Epithelial cell of esophagus (primary cell): ENCODE data around the gene EYA4.
A peak's percentile ranks its signal among the peaks of the same experiment; 100 is the strongest.

Experiments used
- DNase-seq: peaks from one replicate; pipeline ENCODE4 v3.0.0; 2010; ENCODE audit warnings: low read depth
- H3K4me3 ChIP-seq: 2 replicates; pipeline ENCODE4 v1.5.1; 2011; ENCODE audit warnings: mild to moderate bottlenecking, low read length, control low read depth
- TF ChIP-seq, protein P1 (sequence below): IDR thresholded peaks from 2 replicates; pipeline ENCODE4 v1.5.1; 2011; ENCODE audit warnings: low read depth, mild to moderate bottlenecking, low read length, control low read depth, inconsistent platforms; ENCODE audit not compliant: insufficient read depth; ENCODE audit errors: missing control alignments

The EYA4 gene

DNA sequence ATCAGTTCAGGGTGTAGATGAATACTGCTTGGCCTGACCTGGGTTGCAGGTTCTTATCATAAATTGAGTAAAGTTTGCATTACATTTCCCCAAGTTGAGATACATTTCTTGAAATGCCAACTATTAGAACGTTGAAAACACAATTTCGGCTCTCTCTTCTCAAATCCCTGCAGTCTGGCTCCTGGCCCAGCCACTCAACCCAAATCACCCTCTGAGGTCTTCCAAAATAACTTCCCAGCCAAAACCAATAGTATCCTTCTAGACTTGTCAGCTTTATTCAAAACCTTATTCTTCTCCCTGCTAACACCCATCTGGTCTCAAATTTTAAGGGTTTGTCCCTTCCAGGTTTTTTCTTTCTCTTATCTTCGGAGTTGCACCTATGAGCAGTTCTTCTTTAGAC, 263.6 kb downstream of the EYA4 start:
- DNase-seq, result no peak
- H3K4me3 ChIP-seq, result no peak overlapping the region
- TF ChIP-seq, protein P1, sequence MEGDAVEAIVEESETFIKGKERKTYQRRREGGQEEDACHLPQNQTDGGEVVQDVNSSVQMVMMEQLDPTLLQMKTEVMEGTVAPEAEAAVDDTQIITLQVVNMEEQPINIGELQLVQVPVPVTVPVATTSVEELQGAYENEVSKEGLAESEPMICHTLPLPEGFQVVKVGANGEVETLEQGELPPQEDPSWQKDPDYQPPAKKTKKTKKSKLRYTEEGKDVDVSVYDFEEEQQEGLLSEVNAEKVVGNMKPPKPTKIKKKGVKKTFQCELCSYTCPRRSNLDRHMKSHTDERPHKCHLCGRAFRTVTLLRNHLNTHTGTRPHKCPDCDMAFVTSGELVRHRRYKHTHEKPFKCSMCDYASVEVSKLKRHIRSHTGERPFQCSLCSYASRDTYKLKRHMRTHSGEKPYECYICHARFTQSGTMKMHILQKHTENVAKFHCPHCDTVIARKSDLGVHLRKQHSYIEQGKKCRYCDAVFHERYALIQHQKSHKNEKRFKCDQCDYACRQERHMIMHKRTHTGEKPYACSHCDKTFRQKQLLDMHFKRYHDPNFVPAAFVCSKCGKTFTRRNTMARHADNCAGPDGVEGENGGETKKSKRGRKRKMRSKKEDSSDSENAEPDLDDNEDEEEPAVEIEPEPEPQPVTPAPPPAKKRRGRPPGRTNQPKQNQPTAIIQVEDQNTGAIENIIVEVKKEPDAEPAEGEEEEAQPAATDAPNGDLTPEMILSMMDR, result no peak

DNA sequence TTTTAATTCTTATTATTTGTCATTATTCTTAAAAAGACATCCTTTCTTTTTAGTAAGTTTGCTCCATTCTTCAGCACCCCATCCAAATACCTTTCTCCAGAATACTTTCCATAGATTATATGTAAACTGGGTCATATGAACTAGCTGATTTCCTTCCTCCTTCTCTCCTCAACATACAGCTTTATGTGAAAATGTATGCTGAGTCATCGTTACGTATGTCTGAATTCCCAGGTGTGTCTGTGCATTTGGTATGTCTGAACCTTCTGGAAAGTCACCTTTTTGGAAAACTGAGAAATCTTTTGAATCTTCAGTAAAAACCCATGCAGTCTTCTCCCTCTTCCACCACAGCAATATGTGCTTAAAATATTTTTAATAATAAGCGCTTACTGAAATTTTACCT, 264.5 kb downstream of the EYA4 start:
- DNase-seq, result peak; percentile 41
- TF ChIP-seq, protein P1, result no peak
- H3K4me3 ChIP-seq, result no peak overlapping the region

DNA sequence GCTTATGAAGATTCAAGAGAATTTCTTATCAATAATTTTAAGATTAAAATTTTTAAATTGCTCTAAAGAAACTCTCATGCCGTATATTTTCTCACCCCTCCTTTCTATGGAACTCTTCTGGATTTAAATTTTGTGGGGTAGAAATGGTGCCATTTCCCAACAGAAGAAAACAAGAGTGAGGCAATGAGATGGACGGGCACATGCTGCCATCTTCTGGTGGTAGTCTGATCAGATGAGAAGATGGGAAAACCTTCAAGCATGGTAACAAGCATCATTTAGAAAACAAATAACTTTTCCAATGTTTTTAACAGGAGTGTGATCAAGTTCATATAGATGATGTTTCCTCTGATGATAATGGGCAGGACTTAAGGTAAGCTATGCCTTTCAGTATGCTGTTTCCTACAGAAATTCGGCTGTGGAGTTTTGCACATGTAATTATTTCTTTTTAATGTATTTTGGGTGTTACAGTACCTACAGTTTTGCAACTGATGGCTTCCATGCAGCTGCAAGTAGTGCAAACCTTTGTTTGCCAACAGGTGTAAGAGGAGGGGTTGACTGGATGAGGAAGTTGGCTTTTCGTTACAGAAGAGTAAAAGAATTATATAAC, 271.4 kb downstream of the EYA4 start:
- H3K4me3 ChIP-seq, result no peak overlapping the region
- TF ChIP-seq, protein P1, result peak; percentile 77
- peak; percentile 66 for DNase-seq

DNA sequence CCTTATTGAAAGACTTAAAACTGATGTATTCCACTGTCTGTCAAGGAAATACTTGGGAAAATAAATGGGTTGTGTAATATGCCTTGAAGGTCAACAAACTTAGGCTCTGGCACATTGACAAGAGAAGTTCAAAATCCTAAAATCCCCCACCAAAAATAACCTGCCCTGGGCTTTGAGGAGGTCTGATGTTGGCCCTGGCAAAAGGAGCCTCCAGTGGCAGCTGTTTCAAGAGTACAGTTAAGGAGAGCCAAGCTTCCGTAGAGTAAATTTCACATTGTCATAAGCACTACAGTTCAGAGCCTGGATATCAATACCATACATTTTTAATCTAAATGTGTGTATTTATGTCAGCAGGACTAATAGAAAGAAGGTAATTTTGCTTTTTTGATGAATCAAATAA, 282.7 kb downstream of the EYA4 start:
- no peak for DNase-seq
- TF ChIP-seq, protein P1, result no peak
- H3K4me3 ChIP-seq, result no peak overlapping the region

DNA sequence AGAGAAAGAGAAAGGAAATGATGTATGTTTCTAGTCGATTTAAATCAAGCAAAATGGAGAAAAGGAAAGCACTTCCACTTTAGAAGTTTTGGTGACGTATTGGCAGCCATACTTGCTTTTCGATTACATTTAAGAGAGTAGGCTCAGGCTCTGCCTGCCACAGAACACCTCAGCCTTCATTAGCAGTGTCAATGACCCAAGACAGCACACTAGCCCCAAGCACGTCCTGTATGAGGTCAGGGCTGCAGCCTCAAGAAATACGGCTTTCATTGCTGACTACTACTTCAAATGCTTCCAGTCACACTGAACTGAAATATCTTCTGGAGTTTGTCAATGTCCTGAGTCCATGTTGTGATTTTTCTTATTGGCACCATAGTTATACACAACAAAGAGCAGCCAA, 285.3 kb downstream of the EYA4 start:
- no peak for DNase-seq
- TF ChIP-seq, protein P1, result no peak
- H3K4me3 ChIP-seq, result no peak overlapping the region

DNA sequence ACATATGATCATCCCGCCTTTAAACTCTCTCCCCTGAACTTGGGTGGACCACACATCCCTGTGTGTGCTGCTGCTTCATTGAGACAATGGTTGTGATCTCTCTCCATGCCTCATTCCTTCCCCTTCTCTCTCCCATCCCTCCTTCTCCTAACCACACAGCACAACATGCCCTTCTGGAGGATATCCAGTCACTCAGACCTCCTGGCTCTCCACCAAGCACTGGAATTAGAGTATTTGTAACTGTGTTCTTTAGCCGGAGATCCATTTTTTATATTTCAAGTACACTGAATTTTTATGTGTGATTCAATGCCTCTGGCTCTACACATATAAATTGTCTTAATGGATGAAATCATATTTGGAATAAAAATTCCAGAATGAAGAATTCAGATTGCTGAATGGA, 287.4 kb downstream of the EYA4 start:
- no peak overlapping the region for H3K4me3 ChIP-seq
- no peak for DNase-seq
- TF ChIP-seq, protein P1, result no peak

DNA sequence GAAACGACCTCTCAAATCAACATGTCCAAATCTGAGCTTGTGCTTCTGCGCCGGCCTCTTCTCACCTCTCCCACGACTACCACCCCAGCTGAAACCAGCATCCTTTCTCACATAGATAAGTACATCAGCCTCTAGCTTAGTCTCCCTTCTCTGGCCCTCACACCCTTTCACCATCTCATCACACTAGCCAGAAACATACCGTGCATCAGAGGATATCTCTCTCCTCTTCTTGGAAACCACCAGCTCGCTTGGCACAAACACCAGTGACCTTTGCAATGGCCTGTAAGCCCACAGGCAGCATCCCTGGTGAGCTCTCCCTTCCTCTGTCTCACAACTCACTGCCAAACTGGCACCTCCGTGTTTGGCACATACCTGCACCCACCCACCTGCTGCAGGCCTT, 291.8 kb downstream of the EYA4 start:
- DNase-seq, result no peak
- TF ChIP-seq, protein P1, result no peak
- no peak overlapping the region for H3K4me3 ChIP-seq
